SK-N-MC (cell line): ENCODE results near the gene SYT2.

ENCODE experiments used
- EZH2 ChIP-seq: fragments of 200-600 bp; sonication (generic); IDR thresholded peaks from one replicate; pipeline ENCODE4 v1.6.1; 2017; ENCODE audit warnings: antibody characterized with exemption
- POLR2AphosphoS5 ChIP-seq: IDR thresholded peaks from 2 replicates; pipeline ENCODE4 v1.6.1; 2012; ENCODE audit warnings: mild to moderate bottlenecking, low read depth, low read length, borderline replicate concordance

- TF ChIP-seq POLR2AphosphoS5 (no peak), EZH2 (no peak)
Observed at GRCh38 chr1:202671399-202671798, 38.9 kb downstream of the SYT2 start.
